ENCODE data around the gene SCARB1.
A peak's percentile ranks its signal among the peaks of the same experiment; 100 is the strongest.
"Not testable (repeated sequence)": the region's sequence is repeated elsewhere in the genome, so short reads cannot be mapped to it uniquely, and the experiment has no call there.

SCARB1 gene, protein sequence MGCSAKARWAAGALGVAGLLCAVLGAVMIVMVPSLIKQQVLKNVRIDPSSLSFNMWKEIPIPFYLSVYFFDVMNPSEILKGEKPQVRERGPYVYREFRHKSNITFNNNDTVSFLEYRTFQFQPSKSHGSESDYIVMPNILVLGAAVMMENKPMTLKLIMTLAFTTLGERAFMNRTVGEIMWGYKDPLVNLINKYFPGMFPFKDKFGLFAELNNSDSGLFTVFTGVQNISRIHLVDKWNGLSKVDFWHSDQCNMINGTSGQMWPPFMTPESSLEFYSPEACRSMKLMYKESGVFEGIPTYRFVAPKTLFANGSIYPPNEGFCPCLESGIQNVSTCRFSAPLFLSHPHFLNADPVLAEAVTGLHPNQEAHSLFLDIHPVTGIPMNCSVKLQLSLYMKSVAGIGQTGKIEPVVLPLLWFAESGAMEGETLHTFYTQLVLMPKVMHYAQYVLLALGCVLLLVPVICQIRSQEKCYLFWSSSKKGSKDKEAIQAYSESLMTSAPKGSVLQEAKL

DNA sequence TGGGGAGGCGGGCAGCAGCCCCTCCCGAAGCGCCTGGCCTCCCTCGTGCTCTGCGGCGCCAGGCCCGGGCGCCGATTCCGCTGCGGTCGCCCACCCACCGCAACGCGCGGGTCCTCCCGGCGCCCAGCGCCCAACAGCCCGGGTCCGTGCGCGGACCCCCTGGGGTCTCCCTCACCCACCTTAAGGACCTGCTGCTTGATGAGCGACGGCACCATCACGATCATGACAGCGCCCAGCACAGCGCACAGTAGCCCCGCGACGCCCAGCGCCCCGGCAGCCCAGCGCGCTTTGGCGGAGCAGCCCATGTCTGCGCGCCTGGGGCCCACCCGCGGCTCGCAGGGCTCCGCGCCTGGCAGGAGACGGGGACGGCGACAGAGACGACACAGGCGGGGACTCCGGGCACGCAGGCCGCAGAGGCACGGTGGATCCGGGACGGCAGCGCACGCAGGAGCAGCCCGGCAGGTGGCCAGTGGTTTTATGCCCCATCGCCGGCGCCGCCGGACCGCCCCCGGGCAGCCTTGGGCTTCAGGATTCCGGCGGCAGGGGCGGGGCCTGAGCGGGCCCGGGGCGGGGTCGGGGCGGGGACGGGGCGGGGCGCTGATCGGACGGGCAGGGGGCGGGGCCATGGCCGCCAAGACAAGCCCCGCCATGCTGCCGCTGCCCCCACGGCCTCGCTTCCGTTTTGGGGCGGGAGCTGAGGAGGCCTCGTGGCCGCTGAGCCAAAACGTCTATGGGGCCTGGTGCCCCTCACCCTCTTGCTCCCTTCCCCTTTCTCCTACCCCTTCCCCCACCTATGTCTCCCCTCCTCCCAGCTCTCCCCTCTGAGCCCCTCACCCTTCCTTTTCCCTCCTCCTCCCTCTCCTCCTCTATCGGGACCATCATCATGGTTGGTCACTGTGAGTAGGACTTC is at the start of gene SCARB1:
TSS of gene SCARB1 (minus strand) at position 449 of the 910 bp plus-strand sequence. CDS start at position 305, 144 bp downstream.
- Histone ChIP-seq H3K27ac (peak within 1 kb of the TSS; percentile 82), H3K36me3 (peaks cover 8% of the 10 kb centered on the region), H3K9me3 (ENCODE audit: severe bottlenecking) (peaks cover 2% of the 10 kb centered on the region), H3K4me3 (ENCODE audit: low read depth, low read length) (peak within 1 kb of the TSS; percentile 61), H3K27me3 (ENCODE audit: insufficient read depth, low read depth, severe bottlenecking) (no peaks in the 10 kb centered on the region)
- DNase-seq = peak; percentile 87
- TF ChIP-seq, protein P1, sequence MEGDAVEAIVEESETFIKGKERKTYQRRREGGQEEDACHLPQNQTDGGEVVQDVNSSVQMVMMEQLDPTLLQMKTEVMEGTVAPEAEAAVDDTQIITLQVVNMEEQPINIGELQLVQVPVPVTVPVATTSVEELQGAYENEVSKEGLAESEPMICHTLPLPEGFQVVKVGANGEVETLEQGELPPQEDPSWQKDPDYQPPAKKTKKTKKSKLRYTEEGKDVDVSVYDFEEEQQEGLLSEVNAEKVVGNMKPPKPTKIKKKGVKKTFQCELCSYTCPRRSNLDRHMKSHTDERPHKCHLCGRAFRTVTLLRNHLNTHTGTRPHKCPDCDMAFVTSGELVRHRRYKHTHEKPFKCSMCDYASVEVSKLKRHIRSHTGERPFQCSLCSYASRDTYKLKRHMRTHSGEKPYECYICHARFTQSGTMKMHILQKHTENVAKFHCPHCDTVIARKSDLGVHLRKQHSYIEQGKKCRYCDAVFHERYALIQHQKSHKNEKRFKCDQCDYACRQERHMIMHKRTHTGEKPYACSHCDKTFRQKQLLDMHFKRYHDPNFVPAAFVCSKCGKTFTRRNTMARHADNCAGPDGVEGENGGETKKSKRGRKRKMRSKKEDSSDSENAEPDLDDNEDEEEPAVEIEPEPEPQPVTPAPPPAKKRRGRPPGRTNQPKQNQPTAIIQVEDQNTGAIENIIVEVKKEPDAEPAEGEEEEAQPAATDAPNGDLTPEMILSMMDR (IDR thresholded peaks at IDR 0.05; ENCODE audit: low read depth, low read length) = no peak

DNA sequence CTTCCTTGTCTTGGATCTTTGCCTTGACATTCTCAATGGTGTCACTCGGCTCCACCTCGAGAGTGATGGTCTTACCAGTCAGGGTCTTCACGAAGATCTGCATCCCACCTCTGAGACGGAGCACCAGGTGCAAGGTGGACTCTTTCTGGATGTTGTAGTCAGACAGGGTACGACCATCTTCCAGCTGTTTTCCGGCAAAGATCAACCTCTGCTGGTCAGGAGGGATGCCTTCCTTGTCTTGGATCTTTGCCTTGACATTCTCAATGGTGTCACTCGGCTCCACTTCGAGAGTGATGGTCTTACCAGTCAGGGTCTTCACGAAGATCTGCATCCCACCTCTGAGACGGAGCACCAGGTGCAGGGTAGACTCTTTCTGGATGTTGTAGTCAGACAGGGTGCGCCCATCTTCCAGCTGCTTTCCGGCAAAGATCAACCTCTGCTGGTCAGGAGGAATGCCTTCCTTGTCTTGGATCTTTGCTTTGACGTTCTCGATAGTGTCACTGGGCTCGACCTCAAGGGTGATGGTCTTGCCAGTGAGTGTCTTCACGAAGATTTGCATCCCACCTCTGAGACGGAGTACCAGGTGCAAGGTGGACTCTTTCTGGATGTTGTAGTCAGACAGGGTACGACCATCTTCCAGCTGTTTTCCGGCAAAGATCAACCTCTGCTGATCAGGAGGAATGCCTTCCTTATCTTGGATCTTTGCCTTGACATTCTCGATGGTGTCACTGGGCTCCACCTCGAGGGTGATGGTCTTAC is 49.0 kb upstream of the SCARB1 start:
- not testable (repeated sequence) for H3K4me3 ChIP-seq (ENCODE audit: low read depth, low read length)

DNA sequence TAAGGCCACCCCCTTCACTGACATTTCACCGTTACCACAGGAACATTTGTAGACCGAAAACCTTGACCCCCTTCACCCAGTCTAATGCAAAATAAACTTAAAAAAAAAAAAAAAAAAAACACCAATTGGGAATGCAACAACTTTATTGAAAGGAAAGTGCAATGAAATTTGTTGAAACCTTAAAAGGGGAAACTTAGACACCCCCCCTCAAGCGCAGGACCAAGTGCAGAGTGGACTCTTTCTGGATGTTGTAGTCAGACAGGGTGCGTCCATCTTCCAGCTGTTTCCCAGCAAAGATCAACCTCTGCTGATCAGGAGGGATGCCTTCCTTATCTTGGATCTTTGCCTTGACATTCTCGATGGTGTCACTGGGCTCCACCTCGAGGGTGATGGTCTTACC is 47.9 kb upstream of the SCARB1 start:
- H3K27me3 ChIP-seq (ENCODE audit: insufficient read depth, low read depth, severe bottlenecking); H3K27ac ChIP-seq; H3K9me3 ChIP-seq (ENCODE audit: severe bottlenecking); H3K4me3 ChIP-seq (ENCODE audit: low read depth, low read length); DNase-seq: not testable (repeated sequence)
- H3K36me3 ChIP-seq = peaks cover 24% of the 10 kb centered on the region

More for the DNA sequence above, 49.0 kb upstream of the SCARB1 start:
- not testable (repeated sequence) for H3K27me3 ChIP-seq (ENCODE audit: insufficient read depth, low read depth, severe bottlenecking); H3K27ac ChIP-seq; DNase-seq; H3K9me3 ChIP-seq (ENCODE audit: severe bottlenecking)
- H3K36me3 ChIP-seq = peaks cover 24% of the 10 kb centered on the region

DNA sequence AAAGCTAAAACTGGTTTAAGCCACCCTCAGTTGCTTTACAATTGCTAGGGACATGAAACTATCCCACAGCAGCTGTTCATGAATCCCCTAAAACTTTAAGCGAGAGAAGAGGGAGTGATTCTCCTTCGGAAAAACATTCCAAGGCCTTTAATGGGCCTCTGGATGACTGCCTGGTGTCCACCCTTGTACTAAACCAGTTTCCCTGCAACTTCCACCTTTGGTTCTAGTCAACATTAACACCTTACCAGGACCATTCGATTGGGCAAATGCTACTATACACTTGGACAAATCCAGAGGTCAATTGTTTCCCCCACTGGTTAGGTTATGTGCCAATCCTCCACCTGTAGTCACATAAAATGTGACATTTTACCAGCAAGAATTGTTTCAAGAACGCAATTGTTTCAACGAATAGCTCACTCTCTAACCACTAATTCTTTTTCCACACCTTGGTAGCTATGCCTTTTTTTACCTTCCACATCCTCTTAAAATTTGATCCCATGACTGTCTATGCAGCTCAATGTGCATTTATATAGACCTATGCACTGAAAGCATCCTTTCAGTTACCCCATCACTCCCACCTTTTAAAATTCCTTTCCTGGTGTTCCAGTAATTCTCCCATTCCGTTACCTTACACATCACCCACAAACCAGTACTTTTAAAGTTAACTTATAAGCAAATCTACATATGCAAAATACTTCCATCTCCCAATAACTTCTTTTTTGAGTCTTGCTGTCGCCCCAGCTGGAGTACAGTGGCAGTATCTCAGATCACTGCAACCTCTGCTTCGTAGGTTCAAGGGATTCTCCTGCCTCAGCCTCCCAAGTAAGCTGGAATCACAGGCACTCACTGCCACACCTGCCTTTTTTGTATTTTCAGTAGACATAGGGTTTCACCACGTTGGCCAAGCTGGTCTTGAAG is 47.2 kb upstream of the SCARB1 start:
- H3K36me3 ChIP-seq = peaks cover 24% of the 10 kb centered on the region
- no peak overlapping the region for H3K27ac ChIP-seq
- H3K4me3 ChIP-seq (ENCODE audit: low read depth, low read length) = no peak overlapping the region
- DNase-seq = no peak
- TF ChIP-seq, protein P1 (IDR thresholded peaks at IDR 0.05; ENCODE audit: low read depth, low read length) = no peak
- no peaks in the 10 kb centered on the region for H3K9me3 ChIP-seq (ENCODE audit: severe bottlenecking)
- H3K27me3 ChIP-seq (ENCODE audit: insufficient read depth, low read depth, severe bottlenecking) = no peaks in the 10 kb centered on the region

DNA sequence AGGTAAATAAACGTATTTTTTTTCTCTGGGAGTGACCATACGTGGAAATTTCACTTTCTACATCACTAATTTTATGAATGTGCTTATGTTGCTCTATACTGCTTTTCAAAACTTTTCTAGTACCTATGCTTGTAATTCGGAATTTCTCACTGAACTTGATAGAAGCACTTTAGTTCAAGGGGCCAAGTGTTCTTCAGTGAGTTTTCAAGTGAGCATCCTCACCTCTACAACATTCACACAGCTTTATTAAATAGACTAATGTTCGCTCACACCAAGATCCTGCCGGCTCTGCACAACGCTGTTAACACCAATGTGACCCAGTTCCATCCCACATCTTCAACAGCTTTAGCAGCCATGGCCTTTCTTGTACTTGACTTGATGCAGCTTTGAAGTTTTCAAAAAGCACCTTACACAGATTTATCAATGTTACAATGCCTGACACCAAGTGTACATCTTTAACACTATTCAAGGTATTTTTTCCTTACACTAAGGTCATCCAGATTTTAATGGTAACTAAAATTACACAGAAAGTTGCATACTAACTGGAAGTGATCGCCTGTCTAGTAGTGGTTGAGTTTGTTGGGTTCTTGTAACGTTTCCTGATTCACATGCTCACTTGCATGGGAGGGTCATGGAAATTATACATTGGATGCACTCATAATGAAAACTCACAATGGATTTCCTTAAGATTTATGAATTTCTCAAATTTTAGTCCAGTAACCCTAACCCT is 46.3 kb upstream of the SCARB1 start:
- H3K4me3 ChIP-seq (ENCODE audit: low read depth, low read length) = no peak overlapping the region
- DNase-seq = no peak
- H3K36me3 ChIP-seq = peaks cover 24% of the 10 kb centered on the region
- H3K27me3 ChIP-seq (ENCODE audit: insufficient read depth, low read depth, severe bottlenecking) = no peaks in the 10 kb centered on the region
- H3K27ac ChIP-seq = no peak overlapping the region
- no peaks in the 10 kb centered on the region for H3K9me3 ChIP-seq (ENCODE audit: severe bottlenecking)
- TF ChIP-seq, protein P1 (IDR thresholded peaks at IDR 0.05; ENCODE audit: low read depth, low read length) = no peak

Measured in WERI-Rb-1 (cell line).